IPS-NIHi11 (cell line): ENCODE data around the gene SYNGR1.

Experiments
- DNase-seq: peaks from one replicate; pipeline ENCODE4 v3.0.0; 2012; ENCODE audit warnings: mixed read lengths, low spot score

SYNGR1 gene

GRCh38 chr22:39371732-39372131 is 21.9 kb downstream of the SYNGR1 start:
- DNase-seq: no peak

- peak; percentile 60 for DNase-seq
Measured at GRCh38 chr22:39374191-39374590, 24.4 kb downstream of the SYNGR1 start.

- DNase-seq: no peak
Measured at GRCh38 chr22:39374801-39375200, 25.0 kb downstream of the SYNGR1 start.

- DNase-seq: no peak
Measured at GRCh38 chr22:39375646-39376045, 25.9 kb downstream of the SYNGR1 start.

GRCh38 chr22:39379756-39380730 is 30.3 kb downstream of the SYNGR1 start:
- DNase-seq: no peak

- DNase-seq: no peak
Measured at GRCh38 chr22:39381009-39381755, 31.4 kb downstream of the SYNGR1 start.

- DNase-seq: no peak
Measured at GRCh38 chr22:39381930-39382329, 32.1 kb downstream of the SYNGR1 start.

- no peak for DNase-seq
Measured at GRCh38 chr22:39382410-39382809, 32.6 kb downstream of the SYNGR1 start.

GRCh38 chr22:39383841-39384625 is 34.2 kb downstream of the SYNGR1 start:
- DNase-seq: no peak

- DNase-seq: peak; percentile 62
Measured at GRCh38 chr22:39384750-39385480, 35.1 kb downstream of the SYNGR1 start.

- DNase-seq: peak; percentile 100
Measured at GRCh38 chr22:39388261-39389011, 38.6 kb downstream of the SYNGR1 start.

GRCh38 chr22:39389420-39389819 is 39.6 kb downstream of the SYNGR1 start:
- DNase-seq: no peak

GRCh38 chr22:39392341-39392948 is 42.7 kb downstream of the SYNGR1 start:
- DNase-seq: no peak

GRCh38 chr22:39395936-39396796 is 46.4 kb downstream of the SYNGR1 start:
- no peak for DNase-seq

GRCh38 chr22:39396797-39397195 is 47.0 kb downstream of the SYNGR1 start:
- DNase-seq: no peak

GRCh38 chr22:39401301-39401631 is 51.5 kb downstream of the SYNGR1 start:
- DNase-seq: no peak

GRCh38 chr22:39405346-39406085 is 55.7 kb downstream of the SYNGR1 start:
- DNase-seq: no peak

- DNase-seq: no peak
Measured at GRCh38 chr22:39408173-39408572, 58.4 kb downstream of the SYNGR1 start.

- DNase-seq: no peak
Measured at GRCh38 chr22:39408807-39409206, 59.0 kb downstream of the SYNGR1 start.
